KG1 (cell line): Measurements from ENCODE around the gene LELP1.
"Not testable (repeated sequence)": the region's sequence is repeated elsewhere in the genome, so short reads cannot be mapped to it uniquely, and the experiment has no call there.

Experiments
- DNase-seq: peaks from one replicate; lab custom pipeline; 2025; lab: John Stamatoyannopoulos, UW

LELP1 gene

DNA sequence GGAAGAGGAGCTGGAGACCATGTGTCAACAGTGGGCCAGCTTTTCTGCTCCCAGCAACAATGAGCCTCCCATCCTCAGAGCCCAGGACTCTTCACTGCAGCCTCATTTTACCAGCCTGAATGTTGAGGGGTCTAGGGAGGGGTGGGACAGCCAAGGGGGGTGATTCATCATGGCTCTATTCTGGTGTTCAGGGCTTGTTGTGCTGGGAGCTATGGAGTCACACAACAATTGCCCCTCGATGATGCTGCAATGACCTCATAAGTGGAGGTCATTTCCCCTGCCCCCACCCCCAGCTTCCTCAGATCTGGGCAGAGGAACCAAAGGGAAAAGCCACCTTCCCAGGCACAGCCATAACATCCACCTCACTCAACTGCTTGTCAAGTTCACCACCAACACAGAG, at the start of gene LELP1:
Gene LELP1 (plus strand): TSS at position 301 of the 400 bp plus-strand sequence. CDS start 1,278 bp downstream, outside the sequence.
- DNase-seq: no peak

DNA sequence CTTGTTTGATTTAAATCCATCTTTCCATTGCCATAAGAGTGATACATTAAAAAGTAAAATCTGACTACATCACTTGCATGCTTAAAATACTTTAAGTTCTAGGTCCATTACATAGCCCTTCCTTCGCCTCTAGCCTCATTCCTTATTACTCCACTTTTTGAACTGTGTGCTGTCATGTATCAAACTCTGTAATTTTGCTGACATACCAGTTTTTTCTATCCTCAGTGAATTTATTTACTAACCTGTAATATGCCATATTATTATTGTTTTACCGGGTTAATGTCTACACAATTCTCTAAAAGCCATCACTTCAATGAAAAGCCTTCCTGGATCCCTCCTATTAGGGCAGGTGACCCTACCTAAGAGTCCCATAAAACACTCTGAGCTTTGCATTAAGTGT, 47.7 kb upstream of the LELP1 start:
- no peak for DNase-seq

DNA sequence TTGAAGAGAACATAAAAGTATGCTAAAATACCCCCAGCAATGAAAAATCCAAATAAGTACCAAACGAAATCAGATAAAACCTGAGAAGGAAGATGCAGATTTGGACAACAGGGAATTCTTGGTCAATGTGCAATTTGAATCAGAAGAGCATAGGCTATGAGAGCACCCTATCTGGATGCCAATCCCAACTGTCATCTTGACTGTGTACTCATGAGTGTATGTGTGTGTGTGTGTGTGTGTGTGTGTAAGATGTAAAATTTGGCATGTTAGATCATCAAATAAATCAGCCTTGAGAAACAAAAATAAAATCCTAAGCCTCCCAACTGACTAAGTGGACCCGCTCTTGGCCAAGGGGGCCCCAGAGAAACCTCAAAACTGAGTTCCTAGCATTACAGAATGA, 34.5 kb upstream of the LELP1 start:
- no peak for DNase-seq

DNA sequence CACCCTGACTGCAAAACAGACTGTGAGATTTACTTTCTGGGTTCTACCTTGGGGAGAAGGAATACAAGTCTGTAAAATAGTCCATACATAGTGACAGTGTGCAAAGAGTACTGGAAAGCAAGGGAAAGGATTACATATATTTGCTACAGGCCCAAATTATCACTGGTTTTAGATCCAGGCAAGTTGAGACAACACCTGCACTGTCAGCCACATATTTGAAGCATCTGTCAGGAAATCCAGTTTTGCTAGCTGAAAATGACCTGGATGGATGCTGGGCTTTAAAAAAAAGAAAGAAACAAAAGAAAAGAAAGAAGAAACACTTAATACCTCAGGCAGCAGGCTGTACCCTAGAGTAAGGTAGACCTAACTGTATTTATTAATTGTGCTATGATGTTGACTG, 28.6 kb upstream of the LELP1 start:
- no peak for DNase-seq

DNA sequence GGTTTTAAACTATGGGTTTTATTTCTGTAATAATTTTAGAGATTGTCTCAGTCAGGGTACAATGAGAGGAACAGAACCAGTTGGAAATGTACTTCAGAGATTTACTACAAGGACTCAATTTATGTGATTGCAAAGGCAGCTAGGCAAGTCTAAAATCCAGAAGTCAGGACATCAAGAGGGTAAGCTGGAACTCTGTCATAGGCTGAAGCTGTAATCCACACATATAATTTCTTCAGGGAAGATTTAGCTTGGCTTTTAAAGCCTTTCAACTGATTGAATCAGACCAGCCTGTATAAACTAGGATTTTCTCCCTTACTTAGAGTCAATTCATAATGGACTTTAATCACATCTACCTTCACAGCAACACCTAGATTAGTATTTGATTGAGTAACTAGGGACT, 24.3 kb upstream of the LELP1 start:
- DNase-seq: no peak

DNA sequence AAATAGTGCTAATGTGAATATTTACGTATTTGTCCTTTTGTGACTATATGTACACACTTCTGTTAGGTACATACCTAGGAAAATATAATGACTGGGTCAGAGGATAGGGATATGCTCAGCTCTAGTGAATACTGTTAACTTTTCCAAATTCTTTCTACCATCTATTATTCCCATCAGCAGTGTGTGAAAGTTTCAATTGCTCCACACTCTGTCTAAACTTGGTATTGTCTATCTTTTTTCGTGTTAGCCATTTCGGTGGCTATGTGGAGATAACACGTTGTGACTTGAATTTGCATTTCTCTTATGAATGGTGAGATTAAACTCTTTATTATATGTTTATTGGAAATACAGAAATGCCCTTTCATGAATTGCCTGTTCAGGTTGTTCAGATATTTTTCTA, 22.7 kb upstream of the LELP1 start:
- DNase-seq: no peak

DNA sequence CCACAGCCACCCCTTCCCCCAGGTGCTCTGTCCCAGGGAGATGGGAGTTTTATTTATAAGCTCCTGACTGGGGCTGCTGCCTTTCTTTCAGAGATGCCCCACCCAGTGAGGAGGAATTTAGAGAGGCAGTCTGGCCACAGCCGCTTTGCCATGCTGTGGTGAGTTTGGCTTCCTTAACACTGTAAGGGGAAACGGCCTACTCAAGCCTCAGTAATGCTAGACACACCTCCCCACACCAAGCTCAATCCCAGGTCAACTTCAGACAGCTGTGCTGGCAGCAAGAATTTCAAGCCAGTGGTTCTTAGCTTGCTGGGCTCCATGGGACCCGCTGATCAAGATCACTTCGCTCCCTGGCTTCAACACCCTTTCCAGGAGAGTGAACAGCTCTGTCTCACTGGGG, 14.9 kb upstream of the LELP1 start:
- DNase-seq: not testable (repeated sequence)

DNA sequence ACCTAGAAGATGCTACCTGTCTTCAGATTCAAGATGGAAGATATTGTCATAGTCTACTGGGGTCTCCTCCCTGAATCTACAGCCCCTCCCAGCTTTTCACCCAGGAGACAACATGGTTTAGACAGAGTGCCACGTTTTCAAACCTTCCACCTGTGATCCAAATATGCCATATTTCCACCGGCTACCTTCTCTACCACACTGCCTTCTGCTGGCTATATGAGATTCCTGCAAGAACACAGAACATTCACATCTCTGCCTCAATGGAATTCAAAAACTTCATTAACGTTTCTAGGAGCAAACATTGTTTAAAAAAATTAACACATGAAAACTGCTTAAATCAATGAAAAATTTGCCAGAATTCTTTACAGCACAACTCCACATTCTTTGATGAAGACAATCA, 12.9 kb upstream of the LELP1 start:
- no peak for DNase-seq

DNA sequence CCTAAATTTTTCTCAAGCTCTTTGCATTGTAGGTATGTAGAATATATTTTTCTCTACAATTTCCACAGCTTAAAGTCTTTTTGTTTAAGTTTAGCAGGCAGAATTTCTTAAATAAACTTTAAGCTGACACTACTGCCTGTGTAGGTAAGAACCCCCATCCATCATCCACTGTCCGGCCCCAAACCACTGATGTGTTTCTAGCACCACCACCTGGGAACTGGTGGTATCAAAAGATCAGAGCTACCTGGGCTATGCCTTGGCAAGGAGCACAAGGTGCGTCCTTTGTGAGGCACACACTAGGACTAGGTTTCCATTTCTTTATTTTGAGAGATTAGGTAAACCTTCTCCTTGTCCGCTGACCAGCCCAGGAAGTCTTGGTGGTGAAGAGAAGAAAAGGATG, 10.5 kb upstream of the LELP1 start:
- no peak for DNase-seq

DNA sequence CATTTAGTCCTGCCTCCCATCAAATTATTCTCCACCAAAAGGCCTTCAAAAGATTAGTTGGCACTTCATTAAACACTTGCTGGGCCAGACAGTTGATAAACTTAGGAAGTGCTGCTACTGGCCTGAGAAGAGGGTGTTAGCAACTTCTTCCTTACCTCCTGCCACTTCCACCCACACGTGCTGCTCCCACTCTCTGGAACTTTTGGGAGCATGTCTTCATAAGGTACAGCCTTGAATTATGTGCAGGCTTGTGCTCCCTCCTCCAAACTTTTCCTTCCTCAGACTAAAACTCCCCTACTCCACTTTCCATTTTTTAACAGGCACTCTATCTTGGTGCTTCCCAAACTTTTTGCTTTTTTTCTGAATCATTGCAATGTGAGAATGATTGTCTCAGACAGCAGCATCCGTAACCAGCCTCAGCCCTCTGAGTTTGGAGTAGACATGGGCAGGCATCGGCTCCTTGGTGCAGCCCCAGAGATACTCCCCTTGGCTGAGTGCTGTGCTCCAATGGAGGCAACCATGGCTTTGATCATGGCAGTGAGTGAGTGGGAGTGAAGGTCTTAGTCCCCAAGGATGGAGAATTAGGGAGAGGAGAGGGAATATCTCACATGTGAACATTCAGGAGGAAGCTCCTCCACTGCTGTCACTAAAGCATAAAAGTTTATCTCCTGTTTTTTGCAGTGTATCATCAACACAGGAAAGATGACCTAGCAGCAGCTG, 8.7 kb upstream of the LELP1 start:
- no peak for DNase-seq

DNA sequence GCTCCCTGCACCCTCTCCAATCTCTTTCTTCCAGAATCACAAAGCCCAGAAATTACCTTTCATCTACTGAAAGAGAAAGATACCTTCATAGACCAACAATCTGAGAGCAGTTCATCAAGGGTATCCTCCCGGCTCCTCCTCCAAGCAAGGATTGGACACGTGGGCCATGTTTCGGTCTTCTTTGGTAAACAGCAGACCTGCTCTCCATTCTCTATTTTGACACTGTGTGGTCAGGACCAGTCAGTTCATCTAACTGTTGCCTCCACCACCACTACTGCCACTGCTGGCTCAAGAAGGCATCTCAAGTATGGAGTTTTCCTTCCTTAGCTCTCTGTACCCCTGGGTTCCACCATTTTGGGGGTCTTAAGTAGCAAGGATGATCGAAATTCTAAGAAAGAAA, 8.0 kb upstream of the LELP1 start:
- no peak for DNase-seq

DNA sequence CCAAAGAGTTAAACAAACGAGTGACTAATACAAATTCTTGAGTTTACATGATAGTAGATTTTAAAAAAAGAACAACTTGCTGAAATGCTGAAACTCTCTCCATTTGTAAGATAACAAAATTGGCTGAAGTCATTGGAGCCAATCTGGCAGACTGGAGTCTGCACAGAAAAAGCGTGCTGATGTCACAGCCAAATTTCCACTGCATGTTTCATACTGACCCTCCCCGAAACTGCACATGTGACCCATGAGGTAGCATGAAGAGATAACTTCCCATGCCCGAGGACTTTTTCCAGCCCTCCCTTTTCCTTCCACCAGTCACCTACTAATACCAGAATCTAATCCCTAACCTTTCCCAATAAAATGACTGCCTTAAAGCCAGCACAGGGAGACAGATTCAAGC, 1.2 kb upstream of the LELP1 start:
- DNase-seq: no peak

DNA sequence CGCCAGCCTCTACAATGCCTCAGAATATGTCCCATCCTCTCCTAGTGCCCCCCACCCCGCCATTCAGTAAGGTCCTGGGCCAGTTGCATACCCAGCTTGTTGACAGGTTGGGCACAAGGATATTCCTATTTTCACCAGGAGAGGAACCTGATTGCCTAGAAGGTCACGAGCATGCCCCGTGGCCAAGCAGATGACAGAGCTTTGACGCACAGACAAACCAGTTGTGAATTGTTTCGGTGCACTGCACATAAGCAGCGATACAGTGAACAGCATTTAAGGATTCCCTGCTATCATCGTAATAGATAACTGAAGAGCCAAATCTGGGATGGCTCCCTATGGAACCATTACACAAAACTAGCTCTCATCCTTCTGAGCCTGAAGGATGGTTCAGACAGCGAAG, 3.4 kb downstream of the LELP1 start:
- DNase-seq: no peak

DNA sequence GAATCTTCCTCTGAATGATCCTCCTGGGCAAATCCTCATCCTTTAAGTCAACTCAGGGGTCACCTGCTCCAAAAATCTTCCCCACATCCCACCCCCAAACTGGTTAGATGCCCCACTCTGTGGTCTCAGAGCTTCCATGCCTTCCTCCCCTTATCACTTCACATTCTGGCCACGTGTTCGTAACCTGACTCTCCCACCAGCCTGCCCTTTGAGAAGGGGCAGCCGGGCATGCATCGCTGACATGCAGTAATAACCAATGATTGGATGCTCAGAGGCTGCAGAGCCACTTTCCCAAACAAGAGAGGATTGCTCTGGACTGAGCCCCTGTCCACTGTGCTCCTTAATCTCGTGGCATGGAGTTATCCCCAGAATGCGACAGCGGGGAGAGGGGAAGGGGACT, 7.0 kb downstream of the LELP1 start:
- no peak for DNase-seq

DNA sequence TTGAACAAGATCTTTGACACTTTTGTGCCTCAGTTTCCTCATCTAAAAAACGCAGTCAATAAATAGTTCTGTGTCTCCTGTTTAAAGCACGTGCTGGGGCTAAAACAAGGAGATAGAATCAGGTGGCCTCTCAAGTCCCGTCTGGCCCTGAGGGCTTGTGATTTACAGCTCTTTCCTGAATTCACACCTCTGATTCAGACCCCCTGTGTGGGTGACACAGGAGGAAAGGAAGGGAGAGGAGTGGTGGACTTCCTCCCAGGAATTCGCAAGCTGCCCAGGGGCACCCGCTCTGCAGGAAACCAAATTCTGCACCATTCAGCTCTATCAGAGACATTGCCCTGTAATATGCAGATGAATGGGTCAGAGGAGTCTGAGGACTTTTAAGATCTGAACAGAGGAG, 9.0 kb downstream of the LELP1 start:
- no peak for DNase-seq

DNA sequence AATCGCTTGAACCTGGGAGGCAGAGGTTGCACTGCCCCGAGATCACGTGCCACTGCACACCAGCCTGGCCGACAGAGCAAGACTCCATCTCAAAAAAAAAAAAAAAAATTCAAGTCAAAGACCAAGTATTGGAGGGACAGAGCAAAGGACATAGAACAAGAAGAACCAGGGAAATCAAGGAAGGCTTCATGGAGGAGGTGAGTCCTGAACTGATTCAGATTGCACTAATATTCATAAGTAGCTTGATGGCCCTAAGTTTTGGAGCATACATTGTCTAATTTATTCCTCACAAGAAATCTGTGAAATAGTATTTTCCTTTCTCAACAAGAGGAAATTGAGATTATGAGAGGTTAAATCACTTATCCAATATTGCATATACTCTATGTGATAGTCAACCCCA, 10.3 kb downstream of the LELP1 start:
- DNase-seq: no peak

DNA sequence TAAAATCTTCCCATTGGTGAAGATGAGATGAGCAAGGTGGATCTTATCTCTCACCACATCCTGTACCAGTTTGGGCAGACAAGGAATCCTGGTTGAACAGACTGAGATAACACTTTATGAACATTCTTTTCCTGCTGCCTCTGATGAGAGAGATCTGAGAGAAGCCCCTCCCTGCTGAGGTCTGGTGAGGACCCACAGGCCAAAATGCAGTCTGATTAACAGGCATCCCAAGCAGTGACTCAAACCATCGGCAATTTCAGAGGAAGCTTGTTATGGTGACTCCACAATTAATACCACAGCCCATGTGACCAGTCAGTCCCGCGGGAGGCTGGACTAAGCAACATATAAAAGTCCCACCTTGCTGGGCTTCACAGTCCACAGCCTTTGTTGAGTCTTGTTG, 14.0 kb downstream of the LELP1 start, which contains the start of gene PRR9:
Gene PRR9 (plus strand): TSS at position 373 of the 400 bp plus-strand sequence. CDS start 561 bp downstream, outside the sequence.
- DNase-seq: no peak

DNA sequence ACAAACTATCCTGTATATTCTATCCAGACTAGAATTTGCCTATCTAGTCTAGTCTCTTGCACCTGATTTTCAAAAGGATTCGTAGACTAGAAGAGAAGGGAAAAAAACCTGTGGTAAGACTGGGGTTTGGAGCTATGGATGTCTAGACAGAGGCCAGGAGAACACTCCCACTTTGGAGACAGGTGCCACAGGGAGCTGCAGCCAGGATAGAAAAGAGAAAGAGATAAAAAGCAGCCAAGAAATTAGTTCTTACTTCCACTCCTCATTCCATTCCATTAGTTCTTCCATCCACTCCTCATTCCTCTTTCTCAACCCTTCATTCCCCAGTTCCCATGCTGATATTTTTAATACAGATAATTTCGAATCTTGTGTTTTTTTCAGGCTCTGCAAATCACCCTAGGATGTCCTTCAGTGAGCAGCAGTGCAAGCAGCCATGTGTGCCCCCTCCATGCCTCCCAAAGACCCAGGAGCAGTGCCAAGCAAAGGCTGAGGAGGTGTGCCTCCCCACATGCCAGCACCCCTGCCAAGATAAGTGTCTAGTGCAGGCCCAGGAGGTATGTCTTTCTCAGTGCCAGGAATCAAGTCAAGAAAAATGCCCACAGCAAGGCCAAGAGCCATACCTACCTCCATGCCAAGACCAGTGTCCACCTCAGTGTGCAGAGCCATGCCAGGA, 14.7 kb downstream of the LELP1 start:
- no peak for DNase-seq

DNA sequence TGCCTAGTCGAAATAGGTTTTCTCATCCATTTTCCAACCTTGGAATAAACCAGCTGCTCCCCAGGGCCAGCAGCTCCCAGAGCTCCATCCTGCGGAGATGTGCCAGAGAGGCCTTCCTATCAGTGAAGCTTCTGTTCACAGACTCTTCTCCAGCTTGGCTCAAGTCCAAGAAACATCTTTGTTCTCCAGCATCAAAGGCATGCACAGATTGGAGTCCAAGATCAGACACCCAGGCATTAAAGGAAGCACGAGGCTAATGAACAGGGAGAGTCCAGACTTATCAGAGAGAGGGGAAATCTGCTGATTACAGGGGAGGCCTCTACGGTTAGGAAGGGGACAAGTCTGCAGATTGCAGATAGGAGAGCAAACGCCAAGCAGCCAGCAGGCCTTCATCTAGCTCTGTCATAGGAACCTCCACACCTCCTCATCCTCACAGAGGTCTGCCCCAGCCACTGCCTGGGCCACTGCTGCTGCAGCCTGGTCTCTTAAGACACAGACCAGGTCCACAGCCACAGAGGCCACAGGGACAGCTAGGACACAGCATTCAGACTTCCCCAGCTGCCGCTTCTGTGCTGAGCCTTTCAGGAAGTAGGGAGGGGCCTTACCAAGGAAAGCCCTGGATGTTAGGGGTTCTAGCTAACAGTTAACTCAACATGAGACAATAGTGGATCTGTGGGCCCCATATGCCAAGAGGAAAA, 17.5 kb downstream of the LELP1 start:
- no peak for DNase-seq

DNA sequence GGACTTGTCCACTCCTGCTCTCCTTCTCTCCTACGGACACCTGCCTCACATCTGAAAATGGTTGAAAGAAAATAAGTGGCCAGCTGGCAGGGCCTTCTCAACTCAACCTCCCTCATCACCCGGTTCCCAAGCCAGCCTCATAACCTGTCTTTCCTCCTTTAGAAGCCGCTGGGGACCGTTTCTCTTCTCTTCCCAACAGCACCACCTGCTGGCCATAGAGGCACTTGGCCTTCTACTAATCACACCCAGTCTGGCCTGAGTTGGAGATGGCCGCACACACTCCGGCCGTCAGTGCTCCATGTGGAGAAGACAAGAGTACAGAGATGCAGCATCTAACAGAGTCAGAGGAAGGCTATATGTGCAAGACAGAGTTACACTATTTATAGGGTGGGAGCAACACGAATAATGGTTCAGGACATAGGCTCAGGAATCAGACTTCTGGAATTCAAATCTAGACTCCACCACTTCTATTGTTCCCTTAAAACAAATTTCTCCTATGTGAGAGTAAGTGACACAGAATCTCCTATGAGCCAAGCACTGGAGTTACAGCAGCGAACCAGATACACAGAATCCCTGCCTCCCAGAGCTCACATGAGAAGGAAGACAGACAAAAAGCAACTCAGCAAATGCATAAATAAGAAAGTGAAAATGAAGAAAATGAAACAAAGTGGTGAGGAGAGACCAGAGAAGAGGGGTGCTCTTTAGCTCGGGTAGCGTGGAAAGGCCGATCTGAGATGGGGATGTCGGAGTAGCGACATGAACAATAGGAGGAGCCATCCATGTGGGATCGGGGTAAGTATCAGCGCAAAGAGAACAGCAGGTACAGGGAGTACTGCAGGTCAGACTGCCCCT, 20.0 kb downstream of the LELP1 start:
- DNase-seq: not testable (repeated sequence)

DNA sequence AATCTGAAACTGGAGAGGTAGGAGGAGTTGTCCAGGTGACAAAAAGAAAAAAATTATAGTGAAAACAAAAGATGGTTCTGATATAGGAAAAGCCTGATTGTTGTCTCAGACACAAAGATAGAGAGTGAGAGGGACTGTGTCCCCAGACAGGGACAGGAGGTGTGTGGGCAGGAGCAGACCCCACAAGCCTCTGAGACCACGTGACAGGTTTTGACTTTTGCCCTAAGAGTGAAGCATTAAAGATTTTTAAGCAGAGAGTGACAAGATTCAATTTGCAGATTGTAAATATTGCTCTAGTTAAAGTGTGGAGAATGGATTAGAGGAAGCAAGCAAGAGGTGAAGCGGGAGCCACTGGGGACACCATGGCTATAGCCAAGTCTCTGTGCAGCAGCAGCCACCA, 24.6 kb downstream of the LELP1 start:
- DNase-seq: no peak

DNA sequence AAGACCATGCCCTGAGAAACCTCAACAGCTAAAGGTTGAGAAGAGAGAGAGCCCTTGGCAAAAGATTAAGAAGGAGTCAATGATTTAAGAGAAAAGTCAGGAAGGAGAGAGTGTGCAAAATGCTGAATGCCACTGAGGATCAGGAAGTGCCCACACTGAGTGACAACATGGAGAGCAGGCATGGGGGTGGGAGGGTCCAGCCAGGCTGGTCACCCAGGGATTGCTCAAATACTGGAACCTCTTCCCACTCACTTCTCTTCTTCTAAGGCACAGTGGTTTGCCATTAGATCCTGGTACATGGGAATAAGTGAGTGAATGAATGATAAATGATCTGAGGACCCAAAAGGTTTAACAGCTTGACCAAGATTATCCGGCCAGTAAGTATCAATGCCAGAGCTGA, 25.3 kb downstream of the LELP1 start:
- no peak for DNase-seq
